ENCODE measurements around the gene RAB27A.

GRCh38 chr15:55289011-55289745 is 435 bp downstream of the RAB27A start:
- TF ChIP-seq USF2 (IDR thresholded peaks at IDR 0.05; ENCODE audit: borderline replicate concordance, low read depth, low read length) (no peak), CTCF (IDR thresholded peaks at IDR 0.05) (no peak), MXI1 (IDR thresholded peaks at IDR 0.05; ENCODE audit: low read depth, low read length) (no peak), FOXM1 (IDR thresholded peaks at IDR 0.05; ENCODE audit: low read depth) (no peak), SIN3A (IDR thresholded peaks at IDR 0.05; ENCODE audit: borderline replicate concordance, low read depth, low read length) (no peak), EZH2phosphoT487 (IDR thresholded peaks at IDR 0.05; ENCODE audit: borderline replicate concordance, low read depth) (no peak), REST (IDR thresholded peaks at IDR 0.05; ENCODE audit: low read depth, low read length) (no peak), CHD2 (IDR thresholded peaks at IDR 0.05; ENCODE audit: low read length, partially characterized antibody) (no peak), RFX5 (IDR thresholded peaks at IDR 0.05; ENCODE audit: low read length) (no peak), RAD21 (IDR thresholded peaks at IDR 0.05; ENCODE audit: low read length) (no peak), TEAD4 (IDR thresholded peaks at IDR 0.05; ENCODE audit: borderline replicate concordance, insufficient read depth) (no peak)
